Thyroid gland (tissue), 4 donors: Measurements from ENCODE around the gene GJC2.

Source experiments
- CTCF ChIP-seq, 6 experiments: fragments of 200-600 bp in 3 of 6; fragments of 450-650 bp in 3 of 6; sonication (generic) in 3 of 6; IDR thresholded peaks; one replicate each; pipeline ENCODE4 v1.5.1; 2016 to 2019; ENCODE audit warnings: antibody characterized with exemption in 6 of 6, mild to moderate bottlenecking in 2 of 6, inconsistent platforms in 1 of 6, moderate library complexity in 1 of 6
- POLR2A ChIP-seq, 2 donors: fragments of 450-650 bp; IDR thresholded peaks; one replicate each; pipeline ENCODE4 v1.6.1; 2017; ENCODE audit warnings: antibody characterized with exemption in 2 of 2, mild to moderate bottlenecking in 2 of 2, moderate library complexity in 1 of 2

- no peak for TF ChIP-seq POLR2A (IDR thresholded peaks at IDR 0.05)
- no peak for TF ChIP-seq CTCF (IDR thresholded peaks at IDR 0.05)
Observed at GRCh38 chr1:228158151-228159007, 8.6 kb downstream of the GJC2 start.
